HepG2 (cell line): ENCODE measurements around the gene GSDMA. TPM values are rescaled to one million over a fixed set of nuclear protein-coding genes. Genes with fewer than 3 reads are reported as not detected.

Experiments used
- ISL2 ChIP-seq: sonication (generic); formaldehyde crosslinking; IDR thresholded peaks from 2 replicates; pipeline ENCODE4 v1.5.0; 2020; ENCODE audit warnings: missing genetic modification reagents
- MIER3 ChIP-seq: IDR thresholded peaks from 2 replicates; pipeline ENCODE4 v1.6.1; 2016; ENCODE audit warnings: missing compliant biosample characterization, borderline replicate concordance
- NR2F6 ChIP-seq, 2 experiments: IDR thresholded peaks; 2 replicates each; pipeline ENCODE4 v1.6.1; 2016; ENCODE audit warnings: antibody characterized with exemption in 1 of 2, mild to moderate bottlenecking in 1 of 2
- PHF21A ChIP-seq: sonication (generic); formaldehyde crosslinking; IDR thresholded peaks from 2 replicates; pipeline ENCODE4 v1.5.0; 2020; ENCODE audit warnings: mild to moderate bottlenecking, missing genetic modification reagents
- PPARG ChIP-seq: conservative IDR thresholded peaks from 2 replicates; pipeline ENCODE4 v1.6.1; 2016; ENCODE audit warnings: missing biosample characterization, missing genetic modification reagents
- PRMT3 ChIP-seq: sonication (generic); formaldehyde crosslinking; IDR thresholded peaks from 2 replicates; pipeline ENCODE4 v1.8.1; 2022; ENCODE audit warnings: low read depth, mild to moderate bottlenecking, moderate library complexity, missing genetic modification reagents, borderline replicate concordance
- RFX3 ChIP-seq: IDR thresholded peaks from 2 replicates; pipeline ENCODE4 v1.6.1; 2016; ENCODE audit warnings: missing biosample characterization, missing genetic modification reagents
- TSC22D2 ChIP-seq: sonication (generic); formaldehyde crosslinking; IDR thresholded peaks from 2 replicates; pipeline ENCODE4 v1.5.1; 2020; ENCODE audit warnings: missing genetic modification reagents, mild to moderate bottlenecking, borderline replicate concordance
- XRCC5 ChIP-seq: fragments of 200-400 bp; formaldehyde crosslinking; optimal IDR thresholded peaks from 2 replicates; pipeline ENCODE3; 2017; ENCODE audit warnings: mild to moderate bottlenecking, low read length
- ZBTB21 ChIP-seq: sonication (generic); formaldehyde crosslinking; IDR thresholded peaks from 2 replicates; pipeline ENCODE4 v1.4.0; 2020; ENCODE audit warnings: missing genetic modification reagents
- ZNF207 ChIP-seq: fragments of 450-650 bp; IDR thresholded peaks from 2 replicates; pipeline ENCODE4 v1.6.1; 2016; ENCODE audit warnings: antibody characterized with exemption, borderline replicate concordance
- ZNF326 ChIP-seq: sonication (generic); formaldehyde crosslinking; IDR thresholded peaks from 2 replicates; pipeline ENCODE4 v1.4.0; 2020; ENCODE audit warnings: missing genetic modification reagents, borderline replicate concordance
- ZNF605 ChIP-seq: sonication (generic); formaldehyde crosslinking; IDR thresholded peaks from 2 replicates; pipeline ENCODE4 v1.8.0; 2022; ENCODE audit warnings: mild to moderate bottlenecking, missing genetic modification reagents
- ZNF672 ChIP-seq: sonication (generic); formaldehyde crosslinking; IDR thresholded peaks from 2 replicates; pipeline ENCODE4 v1.8.1; 2022; ENCODE audit warnings: missing genetic modification reagents
- ZNF878 ChIP-seq: sonication (generic); formaldehyde crosslinking; IDR thresholded peaks from 2 replicates; pipeline ENCODE4 v1.8.1; 2023; ENCODE audit warnings: mild to moderate bottlenecking, missing genetic modification reagents, moderate library complexity
- ZSCAN21 ChIP-seq: sonication (generic); formaldehyde crosslinking; IDR thresholded peaks from 2 replicates; pipeline ENCODE4 v1.8.0; 2022; ENCODE audit warnings: mild to moderate bottlenecking, missing genetic modification reagents, moderate library complexity, borderline replicate concordance
- polyA plus RNA-seq, 8 experiments: library from polyadenylated mRNA; depleted of rRNA in 3 of 8; stranded (reverse) in 7 of 8; unstranded in 1 of 8; fragments of >200 nt; fragmentation: Illumina TruSeq in 4 of 8; extraction: Trizol in 4 of 8; gene quantifications; 2 replicates each; pipeline versions ENCODE4 v1.2.1 to v1.2.3, GENCODE V29; 2011 to 2016; ENCODE audit warnings: low read depth in 4 of 8, missing spikeins in 1 of 8, mixed read lengths in 1 of 8; ENCODE audit not compliant: insufficient read depth in 1 of 8
- total RNA-seq, 5 experiments: library from RNA; depleted of rRNA; stranded (reverse); fragments of >200 nt; fragmentation: Illumina TruSeq; extraction: Trizol; gene quantifications; 2 replicates each; pipeline ENCODE4 v1.2.3, GENCODE V29; 2016; ENCODE audit warnings: low read depth in 1 of 5
- TF ChIP-seq, protein P1 (sequence below), 2 experiments: fragments of 450-650 bp in 1 of 2; sonication (generic) in 1 of 2; formaldehyde crosslinking in 1 of 2; IDR thresholded peaks; 2 replicates each; pipeline versions ENCODE4 v1.6.1 to v1.8.0; 2016 to 2022; ENCODE audit warnings: antibody characterized with exemption in 1 of 2, mild to moderate bottlenecking in 1 of 2, missing genetic modification reagents in 1 of 2
- TF ChIP-seq, protein P2 (sequence below): IDR thresholded peaks from 2 replicates; pipeline ENCODE4 v1.6.1; 2016; ENCODE audit warnings: mild to moderate bottlenecking, missing biosample characterization, missing genetic modification reagents
- TF ChIP-seq, protein P3 (sequence below): sonication (generic); formaldehyde crosslinking; IDR thresholded peaks from 2 replicates; pipeline ENCODE4 v1.4.0; 2020; ENCODE audit warnings: low read depth, mild to moderate bottlenecking, missing genetic modification reagents

GSDMA gene
- total and polyA plus RNA-seq, 2 of the 13 experiments (the other 11 are each of a cell fraction or from before 2014, with no cell fraction given), result not detected

- TF ChIP-seq PRMT3 (CRISPR knock-in tag) (no peak), ZSCAN21 (CRISPR knock-in tag) (0 out of 2 replicates have a peak, but pooled peaks have one; percentile 51), NR2F6 (IDR thresholded peaks at IDR 0.05) (no peak), NR2F6 (CRISPR knock-in tag; IDR thresholded peaks at IDR 0.05) (no peak), ZBTB21 (CRISPR knock-in tag) (no peak), XRCC5 (peak; percentile 84), RFX3 (CRISPR knock-in tag) (no peak), ZNF207 (no peak), ZNF605 (CRISPR knock-in tag) (no peak), MIER3 (CRISPR knock-in tag) (no peak), ISL2 (CRISPR knock-in tag) (no peak), ZNF326 (no peak), TSC22D2 (0 out of 2 replicates have a peak, but pooled peaks have one; percentile 51), PPARG (CRISPR knock-in tag) (no peak), ZNF672 (CRISPR knock-in tag) (no peak), ZNF878 (CRISPR knock-in tag) (no peak), PHF21A (CRISPR knock-in tag) (no peak)
- TF ChIP-seq, protein P1, sequence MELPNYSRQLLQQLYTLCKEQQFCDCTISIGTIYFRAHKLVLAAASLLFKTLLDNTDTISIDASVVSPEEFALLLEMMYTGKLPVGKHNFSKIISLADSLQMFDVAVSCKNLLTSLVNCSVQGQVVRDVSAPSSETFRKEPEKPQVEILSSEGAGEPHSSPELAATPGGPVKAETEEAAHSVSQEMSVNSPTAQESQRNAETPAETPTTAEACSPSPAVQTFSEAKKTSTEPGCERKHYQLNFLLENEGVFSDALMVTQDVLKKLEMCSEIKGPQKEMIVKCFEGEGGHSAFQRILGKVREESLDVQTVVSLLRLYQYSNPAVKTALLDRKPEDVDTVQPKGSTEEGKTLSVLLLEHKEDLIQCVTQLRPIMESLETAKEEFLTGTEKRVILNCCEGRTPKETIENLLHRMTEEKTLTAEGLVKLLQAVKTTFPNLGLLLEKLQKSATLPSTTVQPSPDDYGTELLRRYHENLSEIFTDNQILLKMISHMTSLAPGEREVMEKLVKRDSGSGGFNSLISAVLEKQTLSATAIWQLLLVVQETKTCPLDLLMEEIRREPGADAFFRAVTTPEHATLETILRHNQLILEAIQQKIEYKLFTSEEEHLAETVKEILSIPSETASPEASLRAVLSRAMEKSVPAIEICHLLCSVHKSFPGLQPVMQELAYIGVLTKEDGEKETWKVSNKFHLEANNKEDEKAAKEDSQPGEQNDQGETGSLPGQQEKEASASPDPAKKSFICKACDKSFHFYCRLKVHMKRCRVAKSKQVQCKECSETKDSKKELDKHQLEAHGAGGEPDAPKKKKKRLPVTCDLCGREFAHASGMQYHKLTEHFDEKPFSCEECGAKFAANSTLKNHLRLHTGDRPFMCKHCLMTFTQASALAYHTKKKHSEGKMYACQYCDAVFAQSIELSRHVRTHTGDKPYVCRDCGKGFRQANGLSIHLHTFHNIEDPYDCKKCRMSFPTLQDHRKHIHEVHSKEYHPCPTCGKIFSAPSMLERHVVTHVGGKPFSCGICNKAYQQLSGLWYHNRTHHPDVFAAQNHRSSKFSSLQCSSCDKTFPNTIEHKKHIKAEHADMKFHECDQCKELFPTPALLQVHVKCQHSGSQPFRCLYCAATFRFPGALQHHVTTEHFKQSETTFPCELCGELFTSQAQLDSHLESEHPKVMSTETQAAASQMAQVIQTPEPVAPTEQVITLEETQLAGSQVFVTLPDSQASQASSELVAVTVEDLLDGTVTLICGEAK (IDR thresholded peaks at IDR 0.05), result no peak
- TF ChIP-seq, protein P1 (CRISPR knock-in tag; IDR thresholded peaks at IDR 0.05), result no peak
- TF ChIP-seq, protein P2, sequence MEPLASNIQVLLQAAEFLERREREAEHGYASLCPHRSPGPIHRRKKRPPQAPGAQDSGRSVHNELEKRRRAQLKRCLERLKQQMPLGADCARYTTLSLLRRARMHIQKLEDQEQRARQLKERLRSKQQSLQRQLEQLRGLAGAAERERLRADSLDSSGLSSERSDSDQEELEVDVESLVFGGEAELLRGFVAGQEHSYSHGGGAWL (CRISPR knock-in tag), result peak; percentile 49; the same call in 1 of the 2 replicates
- TF ChIP-seq, protein P3, sequence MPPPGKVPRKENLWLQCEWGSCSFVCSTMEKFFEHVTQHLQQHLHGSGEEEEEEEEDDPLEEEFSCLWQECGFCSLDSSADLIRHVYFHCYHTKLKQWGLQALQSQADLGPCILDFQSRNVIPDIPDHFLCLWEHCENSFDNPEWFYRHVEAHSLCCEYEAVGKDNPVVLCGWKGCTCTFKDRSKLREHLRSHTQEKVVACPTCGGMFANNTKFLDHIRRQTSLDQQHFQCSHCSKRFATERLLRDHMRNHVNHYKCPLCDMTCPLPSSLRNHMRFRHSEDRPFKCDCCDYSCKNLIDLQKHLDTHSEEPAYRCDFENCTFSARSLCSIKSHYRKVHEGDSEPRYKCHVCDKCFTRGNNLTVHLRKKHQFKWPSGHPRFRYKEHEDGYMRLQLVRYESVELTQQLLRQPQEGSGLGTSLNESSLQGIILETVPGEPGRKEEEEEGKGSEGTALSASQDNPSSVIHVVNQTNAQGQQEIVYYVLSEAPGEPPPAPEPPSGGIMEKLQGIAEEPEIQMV, result no peak
These were observed 64.2 kb downstream of the GSDMA start (continued) for GRCh38 chr17:40026816-40027613.
